ENCODE results near the gene CCS. TPM values are rescaled to one million over a fixed set of nuclear protein-coding genes. Genes with fewer than 3 reads are reported as not detected.

CCS gene
- total and polyA plus RNA-seq, 5 donors = 30.3 to 45.8 (median 35.1) TPM

DNA sequence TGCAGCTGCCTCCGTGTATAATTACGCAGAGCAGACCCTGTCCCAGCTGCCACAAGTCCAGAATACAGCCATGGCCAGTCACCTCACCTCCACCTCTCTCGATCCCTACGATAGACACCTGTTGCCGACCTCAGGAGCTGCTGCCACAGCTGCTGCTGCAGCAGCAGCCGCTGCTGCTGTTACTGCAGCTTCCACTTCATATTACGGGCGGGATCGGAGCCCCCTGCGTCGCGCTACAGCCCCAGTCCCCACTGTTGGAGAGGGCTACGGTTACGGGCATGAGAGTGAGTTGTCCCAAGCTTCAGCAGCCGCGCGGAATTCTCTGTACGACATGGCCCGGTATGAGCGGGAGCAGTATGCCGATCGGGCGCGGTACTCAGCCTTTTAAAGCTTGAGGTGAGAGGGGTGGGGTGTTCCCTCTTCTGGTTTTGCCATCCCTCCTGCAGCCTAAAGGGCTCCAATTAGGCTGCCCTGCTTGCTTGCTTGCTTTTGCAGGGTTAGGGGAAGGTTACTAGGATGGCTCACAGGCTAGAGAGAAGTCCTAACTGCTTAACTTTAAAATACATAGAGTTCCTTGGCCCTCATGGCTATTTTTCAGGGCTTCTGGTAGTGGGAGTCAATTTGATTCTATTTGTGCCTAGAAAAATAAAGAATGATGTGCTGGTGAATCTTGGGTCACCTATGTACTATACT lies 50.9 kb downstream of the CCS start:
- H3K4me1 ChIP-seq (ENCODE audit: control insufficient read depth, insufficient read depth, low read length) = peaks cover 22% of the 10 kb centered on the region

GRCh38 chr11:66646828-66647227 lies 53.8 kb downstream of the CCS start:
- DNase-seq = no peak
- 70% methylated on average over 4 of the region's 4 CpGs for WGBS

More for the DNA sequence above, 50.9 kb downstream of the CCS start:
- Histone ChIP-seq H3K9me3 (ENCODE audit: control insufficient read depth, low read length) (no peaks in the 10 kb centered on the region), H3K27me3 (ENCODE audit: control insufficient read depth, insufficient read depth) (no peaks in the 10 kb centered on the region), H3K27ac (ENCODE audit: low read length) (no peak overlapping the region), H3K4me3 (ENCODE audit: low read length) (no peak overlapping the region)
- WGBS = 81% methylated on average over 24 of the region's 24 CpGs
- peak in 1 of 3 donors; percentile 39 for DNase-seq
- no peak for ATAC-seq
- intact Hi-C loops (cut with DNase I) = no loop called here

GRCh38 chr11:66649903-66650302 lies 56.9 kb downstream of the CCS start:
- Histone ChIP-seq H3K4me1 (ENCODE audit: control insufficient read depth, insufficient read depth, low read length) (peaks cover 4% of the 10 kb centered on the region), H3K27me3 (ENCODE audit: control insufficient read depth, insufficient read depth) (no peaks in the 10 kb centered on the region), H3K9me3 (ENCODE audit: control insufficient read depth, low read length) (no peaks in the 10 kb centered on the region), H3K4me3 (ENCODE audit: low read length) (no peak overlapping the region), H3K27ac (ENCODE audit: low read length) (no peak overlapping the region)
- 97% methylated on average over 5 of the region's 5 CpGs for WGBS
- intact Hi-C loops (cut with DNase I) = no loop called here
- no peak for ATAC-seq
- no peak for DNase-seq

More at GRCh38 chr11:66646828-66647227, 53.8 kb downstream of the CCS start:
- Histone ChIP-seq H3K4me3 (ENCODE audit: low read length) (no peak overlapping the region), H3K9me3 (ENCODE audit: control insufficient read depth, low read length) (no peaks in the 10 kb centered on the region), H3K27ac (ENCODE audit: low read length) (no peak overlapping the region), H3K27me3 (ENCODE audit: control insufficient read depth, insufficient read depth) (no peaks in the 10 kb centered on the region), H3K4me1 (ENCODE audit: control insufficient read depth, insufficient read depth, low read length) (peaks cover 13% of the 10 kb centered on the region)
- intact Hi-C loops (cut with DNase I) = no loop called here
- ATAC-seq = no peak

GRCh38 chr11:66651016-66651415 lies 58.0 kb downstream of the CCS start:
- Histone ChIP-seq H3K4me3 (ENCODE audit: low read length) (no peak overlapping the region), H3K27ac (ENCODE audit: low read length) (no peak overlapping the region), H3K4me1 (ENCODE audit: control insufficient read depth, insufficient read depth, low read length) (peaks cover 2% of the 10 kb centered on the region), H3K9me3 (ENCODE audit: control insufficient read depth, low read length) (no peaks in the 10 kb centered on the region), H3K27me3 (ENCODE audit: control insufficient read depth, insufficient read depth) (no peaks in the 10 kb centered on the region)
- intact Hi-C loops (cut with DNase I) = no loop called here
- WGBS = 88% methylated on average over 2 of the region's 2 CpGs
- DNase-seq (no peak), ATAC-seq (no peak)

DNA sequence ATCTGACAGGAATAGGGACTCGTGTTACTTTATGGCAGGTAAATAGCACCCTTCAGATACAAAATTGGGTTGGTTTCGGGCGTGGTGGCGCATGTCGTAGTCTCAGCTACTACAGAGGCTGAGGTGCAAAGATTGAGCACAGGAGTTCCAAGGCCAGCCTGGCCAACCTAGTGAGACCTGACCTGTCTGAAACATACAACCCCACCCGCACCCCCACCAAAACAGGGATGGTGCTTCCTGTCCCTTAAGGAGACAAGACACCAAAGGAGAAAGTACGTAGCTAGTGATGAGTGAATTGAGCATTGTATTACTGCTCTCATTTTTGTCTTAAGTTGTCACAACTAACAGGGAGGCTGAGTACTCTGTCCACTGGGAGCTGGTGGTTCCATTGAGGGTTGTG lies 59.7 kb downstream of the CCS start:
- WGBS = 91% methylated on average over 7 of the region's 7 CpGs
- ATAC-seq (no peak), DNase-seq (peak in 1 of 3 donors; percentile 26)
- Histone ChIP-seq H3K27me3 (ENCODE audit: control insufficient read depth, insufficient read depth) (no peaks in the 10 kb centered on the region), H3K9me3 (ENCODE audit: control insufficient read depth, low read length) (no peaks in the 10 kb centered on the region), H3K27ac (ENCODE audit: low read length) (no peak overlapping the region), H3K4me3 (ENCODE audit: low read length) (no peak overlapping the region), H3K4me1 (ENCODE audit: control insufficient read depth, insufficient read depth, low read length) (no peaks in the 10 kb centered on the region)
- intact Hi-C loops (cut with DNase I) = no loop called here

- no peaks in the 10 kb centered on the region for H3K27me3 ChIP-seq (ENCODE audit: control insufficient read depth, insufficient read depth)
- H3K4me3 ChIP-seq (ENCODE audit: low read length) = no peak overlapping the region
- intact Hi-C loops (cut with DNase I) = no loop called here
- H3K4me1 ChIP-seq (ENCODE audit: control insufficient read depth, insufficient read depth, low read length) = no peaks in the 10 kb centered on the region
- WGBS = 87% methylated on average over 6 of the region's 6 CpGs
- H3K9me3 ChIP-seq (ENCODE audit: control insufficient read depth, low read length) = no peaks in the 10 kb centered on the region
- no peak overlapping the region for H3K27ac ChIP-seq (ENCODE audit: low read length)
- ATAC-seq = no peak
- peak in 1 of 3 donors; percentile 18 for DNase-seq
These were observed 60.1 kb downstream of the CCS start for GRCh38 chr11:66653123-66653522.

Other genes with a start within 250 kb of the CCS start
- gene BRMS1, start 248.1 kb upstream of the CCS start, total RNA-seq = 10 to 100 TPM; 12.7 to 19.8 (median 15.0) TPM
- gene BRMS1, start 248.1 kb upstream of the CCS start, polyA plus RNA-seq = 26.0 TPM
- gene B4GAT1, start 245.6 kb upstream of the CCS start, total RNA-seq = 10 to 100 TPM; 43.9 to 67.1 (median 57.0) TPM
- 60.2 TPM for gene B4GAT1, start 245.6 kb upstream of the CCS start, polyA plus RNA-seq
- 10 to 100 TPM; 18.7 to 33.2 (median 30.0) TPM for gene SLC29A2, start 221.4 kb upstream of the CCS start, total RNA-seq
- gene SLC29A2, start 221.4 kb upstream of the CCS start, polyA plus RNA-seq = 24.3 TPM
- gene NPAS4, start 172.2 kb upstream of the CCS start, total RNA-seq = under 1 TPM; 0.09 to 0.84 (median 0.14) TPM
- 0.84 TPM for gene NPAS4, start 172.2 kb upstream of the CCS start, polyA plus RNA-seq
- 10 to 100 TPM; 47.5 to 53.0 (median 50.1) TPM for gene MRPL11, start 154.3 kb upstream of the CCS start, total RNA-seq
- 62.6 TPM for gene MRPL11, start 154.3 kb upstream of the CCS start, polyA plus RNA-seq
- gene PELI3, start 126.3 kb upstream of the CCS start, total RNA-seq = 10 to 100 TPM in 3 of 4 donors, 1 to 10 TPM in 1; 9.9 to 14.2 (median 12.8) TPM
- 12.8 TPM for gene PELI3, start 126.3 kb upstream of the CCS start, polyA plus RNA-seq
- gene DPP3, start 112.8 kb upstream of the CCS start, total RNA-seq = 10 to 100 TPM in 3 of 4 donors, 1 to 10 TPM in 1; 9.5 to 16.2 (median 14.7) TPM
- gene DPP3, start 112.8 kb upstream of the CCS start, polyA plus RNA-seq = 10.5 TPM
- 10 to 100 TPM; 19.3 to 25.2 (median 21.4) TPM for gene BBS1, start 82.5 kb upstream of the CCS start, total RNA-seq
- gene BBS1, start 82.5 kb upstream of the CCS start, polyA plus RNA-seq = 12.4 TPM
- gene ZDHHC24, start 47.1 kb upstream of the CCS start, total RNA-seq = 1 to 10 TPM; 6.6 to 7.8 (median 7.5) TPM
- gene ZDHHC24, start 47.1 kb upstream of the CCS start, polyA plus RNA-seq = 6.3 TPM
- under 1 TPM in 1 of 4 donors, not detected in 3; 0.09 TPM for gene ACTN3, start 46.3 kb upstream of the CCS start, total RNA-seq
- 0.05 TPM for gene ACTN3, start 46.3 kb upstream of the CCS start, polyA plus RNA-seq
- 100 to 1,000 TPM in 2 of 4 donors, 10 to 100 TPM in 2; 85.5 to 136 (median 95.2) TPM for gene CTSF, start 24.6 kb upstream of the CCS start, total RNA-seq
- 56.0 TPM for gene CTSF, start 24.6 kb upstream of the CCS start, polyA plus RNA-seq
- under 1 TPM; 0.53 to 0.99 (median 0.68) TPM for gene CCDC87, start 122 bp upstream of the CCS start, total RNA-seq
- 0.43 TPM for gene CCDC87, start 122 bp upstream of the CCS start, polyA plus RNA-seq
- gene RBM14, start 23.4 kb downstream of the CCS start, total RNA-seq = 10 to 100 TPM; 30.8 to 45.6 (median 33.6) TPM
- 28.1 TPM for gene RBM14, start 23.4 kb downstream of the CCS start, polyA plus RNA-seq
- gene RBM4, start 45.5 kb downstream of the CCS start, total RNA-seq = 10 to 100 TPM; 66.9 to 77.9 (median 68.3) TPM
- 63.3 TPM for gene RBM4, start 45.5 kb downstream of the CCS start, polyA plus RNA-seq
- gene RBM4B, start 84.7 kb downstream of the CCS start, total RNA-seq = 10 to 100 TPM in 3 of 4 donors, 1 to 10 TPM in 1; 9.0 to 15.7 (median 12.2) TPM
- gene RBM4B, start 84.7 kb downstream of the CCS start, polyA plus RNA-seq = 11.5 TPM
- 1 to 10 TPM; 2.3 to 7.0 (median 3.1) TPM for gene SPTBN2, start 136.0 kb downstream of the CCS start, total RNA-seq
- gene SPTBN2, start 136.0 kb downstream of the CCS start, polyA plus RNA-seq = 0.38 TPM